PC-3 (cell line): Measurements from ENCODE around the gene NEK4. TPM values are rescaled to one million over a fixed set of nuclear protein-coding genes. Genes with fewer than 3 reads are reported as not detected.

Source experiments
- ATAC-seq: fragments of 200-7000 bp; cut with Tn5 transposase; 2 replicates; pipeline ENCODE4 v1.9.1; 2020; ENCODE audit warnings: mild to moderate bottlenecking, moderate library complexity
- BruUV-seq: library from RNA; stranded (reverse); fragments of 400-500 nt; replicated peaks from 2 replicates; lab custom pipeline; 2021; lab: Mats Ljungman, UMichigan
- CTCF ChIA-PET: fragments of 300-600 bp; sonication (Branson Sonifier 250); formaldehyde crosslinking; loops from one replicate; lab custom pipeline; 2022; ENCODE audit warnings: antibody characterized with exemption; lab: Charles Lee
- POLR2A ChIA-PET: fragments of 300-600 bp; sonication (Branson Sonifier 250); formaldehyde crosslinking; loops from one replicate; lab custom pipeline; 2022; ENCODE audit warnings: antibody characterized with exemption; ENCODE audit not compliant: unreplicated experiment; lab: Charles Lee
- DNase-seq: peaks from one replicate; pipeline ENCODE4 v3.0.0-alpha.2; 2015
- H2AFZ ChIP-seq: fragments of 300-600 bp; sonication (generic); 2 replicates; pipeline ENCODE4 v1.6.0; 2016; ENCODE audit warnings: antibody characterized with exemption, low read length
- H3F3A ChIP-seq: fragments of 300-600 bp; sonication (generic); one replicate; pipeline ENCODE4 v1.6.0; 2017; ENCODE audit warnings: antibody characterized with exemption, low read length, control low read depth, mild to moderate bottlenecking; ENCODE audit not compliant: unreplicated experiment
- H3K27ac ChIP-seq: fragments of 300-600 bp; sonication (generic); 2 replicates; pipeline ENCODE4 v1.5.1; 2016; ENCODE audit warnings: mild to moderate bottlenecking, low read length
- H3K27me3 ChIP-seq: fragments of 300-600 bp; sonication (generic); 2 replicates; pipeline ENCODE4 v1.6.1; 2016; ENCODE audit warnings: low read length, mixed read lengths
- H3K36me3 ChIP-seq: fragments of 300-600 bp; sonication (generic); 2 replicates; pipeline ENCODE4 v1.6.1; 2016; ENCODE audit warnings: low read depth, mixed run types, low read length, mixed read lengths
- H3K4me1 ChIP-seq: fragments of 300-600 bp; sonication (generic); 2 replicates; pipeline ENCODE4 v1.5.1; 2016; ENCODE audit warnings: low read length; ENCODE audit not compliant: insufficient read depth
- H3K4me2 ChIP-seq: fragments of 300-600 bp; sonication (generic); 2 replicates; pipeline ENCODE4 v1.6.0; 2016; ENCODE audit warnings: low read length
- H3K4me3 ChIP-seq: fragments of 300-600 bp; sonication (generic); 2 replicates; pipeline ENCODE4 v1.5.1; 2016; ENCODE audit warnings: mild to moderate bottlenecking, low read length, mixed read lengths
- H3K79me2 ChIP-seq: fragments of 300-600 bp; sonication (generic); 2 replicates; pipeline ENCODE4 v1.6.1; 2017; ENCODE audit warnings: low read length, mixed read lengths
- H3K9ac ChIP-seq: fragments of 300-600 bp; sonication (generic); 2 replicates; pipeline ENCODE4 v1.6.0; 2016; ENCODE audit warnings: mild to moderate bottlenecking, low read length
- H3K9me2 ChIP-seq: fragments of 300-600 bp; sonication (generic); replicated peaks from 2 replicates; pipeline ENCODE4 v1.6.1; 2016; ENCODE audit warnings: mixed run types, low read length, mixed read lengths
- H3K9me3 ChIP-seq: fragments of 300-600 bp; sonication (generic); 2 replicates; pipeline ENCODE4 v1.6.1; 2016; ENCODE audit warnings: low read length, mixed read lengths
- H4K20me1 ChIP-seq: fragments of 300-600 bp; sonication (generic); 2 replicates; pipeline ENCODE4 v1.6.1; 2016; ENCODE audit warnings: low read length, mixed read lengths
- EZH2 ChIP-seq: fragments of 300-600 bp; sonication (generic); IDR thresholded peaks from one replicate; pipeline ENCODE4 v1.6.1; 2017; ENCODE audit warnings: antibody characterized with exemption, mild to moderate bottlenecking, low read length; ENCODE audit not compliant: unreplicated experiment
- EZH2phosphoT487 ChIP-seq: fragments of 300-600 bp; sonication (generic); IDR thresholded peaks from 2 replicates; pipeline ENCODE4 v1.6.1; 2018; ENCODE audit warnings: mild to moderate bottlenecking, antibody characterized with exemption, low read length, borderline replicate concordance
- intact Hi-C: fragments of 100-400 bp; cut with micrococcal nuclease; formaldehyde crosslinking; loops from 2 replicates; pipeline ENCODE4 v1.9.0; 2023
- total RNA-seq: library from RNA; depleted of rRNA; stranded (reverse); fragments of >200 nt; gene quantifications from 2 replicates; pipeline ENCODE4 v1.2.3, GENCODE V29; 2014
- TF ChIP-seq, protein P1 (sequence below): fragments of 300-600 bp; sonication (generic); conservative IDR thresholded peaks from 2 replicates; pipeline ENCODE4 v1.5.1; 2017; ENCODE audit warnings: antibody characterized with exemption, low read depth, mild to moderate bottlenecking, low read length

Gene NEK4
- total RNA-seq, 1 experiment from 2014 or later: 33.6 TPM

DNA sequence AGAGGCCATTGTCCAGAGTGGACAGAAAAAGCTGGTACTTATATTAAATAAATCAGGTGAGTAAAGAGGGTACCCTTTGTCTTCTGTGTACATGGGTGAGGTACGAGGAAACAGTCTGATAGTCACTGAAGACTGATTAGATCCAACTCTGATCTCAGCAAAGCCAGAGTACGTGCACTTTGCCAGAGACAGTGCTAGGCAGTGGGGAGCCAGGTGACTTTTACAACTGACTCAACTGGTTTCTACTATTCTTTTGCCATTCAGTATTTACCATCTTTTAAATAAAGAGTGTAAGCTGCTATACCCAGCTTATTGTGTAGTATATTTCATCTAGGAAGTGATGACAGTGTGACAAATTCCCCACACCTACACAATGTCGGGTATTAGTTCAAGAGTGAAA, 81.6 kb downstream of the NEK4 start:
- peaks cover 75% of the 10 kb centered on the region for H3K79me2 ChIP-seq
- H3K4me1 ChIP-seq: peaks cover 33% of the 10 kb centered on the region
- no peaks in the 10 kb centered on the region for H3K9me2 ChIP-seq
- H3K27ac ChIP-seq: no peak overlapping the region
- H3K9me3 ChIP-seq: no peaks in the 10 kb centered on the region
- TF ChIP-seq, protein P1, sequence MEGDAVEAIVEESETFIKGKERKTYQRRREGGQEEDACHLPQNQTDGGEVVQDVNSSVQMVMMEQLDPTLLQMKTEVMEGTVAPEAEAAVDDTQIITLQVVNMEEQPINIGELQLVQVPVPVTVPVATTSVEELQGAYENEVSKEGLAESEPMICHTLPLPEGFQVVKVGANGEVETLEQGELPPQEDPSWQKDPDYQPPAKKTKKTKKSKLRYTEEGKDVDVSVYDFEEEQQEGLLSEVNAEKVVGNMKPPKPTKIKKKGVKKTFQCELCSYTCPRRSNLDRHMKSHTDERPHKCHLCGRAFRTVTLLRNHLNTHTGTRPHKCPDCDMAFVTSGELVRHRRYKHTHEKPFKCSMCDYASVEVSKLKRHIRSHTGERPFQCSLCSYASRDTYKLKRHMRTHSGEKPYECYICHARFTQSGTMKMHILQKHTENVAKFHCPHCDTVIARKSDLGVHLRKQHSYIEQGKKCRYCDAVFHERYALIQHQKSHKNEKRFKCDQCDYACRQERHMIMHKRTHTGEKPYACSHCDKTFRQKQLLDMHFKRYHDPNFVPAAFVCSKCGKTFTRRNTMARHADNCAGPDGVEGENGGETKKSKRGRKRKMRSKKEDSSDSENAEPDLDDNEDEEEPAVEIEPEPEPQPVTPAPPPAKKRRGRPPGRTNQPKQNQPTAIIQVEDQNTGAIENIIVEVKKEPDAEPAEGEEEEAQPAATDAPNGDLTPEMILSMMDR: no peak
- TF ChIP-seq EZH2phosphoT487 (no peak), EZH2 (no peak)
- H3K9ac ChIP-seq: no peak overlapping the region
- H3K27me3 ChIP-seq: no peaks in the 10 kb centered on the region
- peaks cover 62% of the 10 kb centered on the region for H4K20me1 ChIP-seq
- POLR2A ChIA-PET: interaction anchor here (0.5 kb wide), 1 partner anchor 231 kb away, joined by 3 read pairs; no protein-coding TSS in a partner anchor
- 0 out of 2 replicates have a peak overlapping the region, but pooled peaks have one; percentile 87 for H3K4me3 ChIP-seq
- H3K36me3 ChIP-seq: peaks cover 73% of the 10 kb centered on the region
- intact Hi-C loops: loop anchor here (10.0 kb wide), 1 partner anchor 154 kb away; the partner anchor contains the start of genes NT5DC2 and UQCC5
- ATAC-seq (no peak), DNase-seq (no peak)
- no TSS peak for BruUV-seq
- peak overlapping the region; percentile 95 for H3K4me2 ChIP-seq
- CTCF ChIA-PET: no interaction called here
- peaks cover 6% of the 10 kb centered on the region for H3F3A ChIP-seq
- no peak overlapping the region for H2AFZ ChIP-seq

DNA sequence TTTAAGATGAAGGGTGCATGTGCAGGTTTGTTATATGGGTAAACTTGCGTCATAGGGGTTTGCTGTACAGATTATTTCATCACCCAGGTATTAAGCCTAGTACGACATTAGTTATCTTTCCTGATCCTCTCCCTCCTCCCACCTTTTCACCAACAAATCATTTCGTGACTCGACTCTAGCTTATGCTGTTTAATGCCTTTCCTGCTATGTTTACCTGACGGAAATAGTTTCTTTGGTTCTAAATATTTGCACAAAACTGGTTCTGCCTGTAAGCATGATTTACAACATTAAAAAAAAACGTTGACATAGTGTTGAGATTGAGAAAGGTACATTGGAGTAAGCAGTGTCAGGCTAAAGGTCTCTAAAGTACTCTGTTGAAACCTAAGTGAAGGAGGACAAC, 82.5 kb downstream of the NEK4 start:
- Histone ChIP-seq H3K9ac (peak overlapping the region; percentile 99; the same call in 1 of the 2 replicates), H3K9me3 (no peaks in the 10 kb centered on the region), H2AFZ (no peak overlapping the region), H4K20me1 (peaks cover 55% of the 10 kb centered on the region), H3K9me2 (no peaks in the 10 kb centered on the region), H3K27me3 (no peaks in the 10 kb centered on the region), H3K36me3 (peaks cover 65% of the 10 kb centered on the region), H3F3A (peaks cover 3% of the 10 kb centered on the region), H3K27ac (peak overlapping the region; percentile 18), H3K4me1 (peaks cover 38% of the 10 kb centered on the region), H3K79me2 (peaks cover 84% of the 10 kb centered on the region), H3K4me3 (peak overlapping the region; percentile 87), H3K4me2 (peak overlapping the region; percentile 95)
- DNase-seq (peak; percentile 51), ATAC-seq (no peak)
- intact Hi-C loops: loop anchor here (10.0 kb wide), 1 partner anchor 153 kb away; the partner anchor contains the start of genes NT5DC2 and UQCC5
- no TSS peak for BruUV-seq
- ChIA-PET POLR2A (no interaction called here), CTCF (no interaction called here)
- no peak for TF ChIP-seq EZH2
- TF ChIP-seq, protein P1: no peak; the same call in 1 of the 2 replicates
- TF ChIP-seq EZH2phosphoT487: no peak
